Astrocyte (in vitro differentiated cells and primary cell): Measurements from ENCODE around the gene ADGRE1. TPM values are rescaled to one million over a fixed set of nuclear protein-coding genes. Genes with fewer than 3 reads are reported as not detected.

ENCODE experiments used
- DNase-seq: peaks from one replicate; pipeline ENCODE4 v3.0.0-alpha.2; 2010; ENCODE audit warnings: low read depth
- FAIRE-seq: peaks from 2 replicates; lab custom pipeline; 2011; peaks lifted over from hg19 to GRCh38; lab: Jason Lieb, UNC
- H2AFZ ChIP-seq: 2 replicates; pipeline ENCODE4 v1.6.0; 2012; ENCODE audit warnings: low read depth, low read length, inconsistent platforms
- H3K27ac ChIP-seq: 2 replicates; pipeline ENCODE4 v1.5.1; 2011; ENCODE audit warnings: low read depth, low read length, inconsistent platforms
- H3K27me3 ChIP-seq: 2 replicates; pipeline ENCODE4 v1.6.0; 2011; ENCODE audit warnings: low read length, inconsistent platforms; ENCODE audit not compliant: insufficient read depth
- H3K36me3 ChIP-seq: 2 replicates; pipeline ENCODE4 v1.5.1; 2011; ENCODE audit warnings: low read length, inconsistent platforms; ENCODE audit not compliant: insufficient read depth
- H3K4me1 ChIP-seq: 2 replicates; pipeline ENCODE4 v1.5.1; 2011; ENCODE audit warnings: low read length, inconsistent platforms; ENCODE audit not compliant: insufficient read depth
- H3K4me2 ChIP-seq: 2 replicates; pipeline ENCODE4 v1.6.0; 2012; ENCODE audit warnings: low read length, inconsistent platforms
- H3K4me3 ChIP-seq: 2 replicates; pipeline ENCODE4 v1.5.1; 2011; ENCODE audit warnings: low read depth, mild to moderate bottlenecking, low read length, inconsistent platforms; ENCODE audit not compliant: insufficient read depth
- H3K79me2 ChIP-seq: 2 replicates; pipeline ENCODE4 v1.6.0; 2012; ENCODE audit warnings: mild to moderate bottlenecking, low read length, inconsistent platforms; ENCODE audit not compliant: insufficient read depth
- H3K9ac ChIP-seq: 2 replicates; pipeline ENCODE4 v1.6.0; 2012; ENCODE audit warnings: mild to moderate bottlenecking, low read length, inconsistent platforms
- H3K9me3 ChIP-seq: 2 replicates; pipeline ENCODE4 v1.5.1; 2012; ENCODE audit warnings: low read depth, mild to moderate bottlenecking, low read length, inconsistent platforms; ENCODE audit not compliant: insufficient read depth
- H4K20me1 ChIP-seq: 2 replicates; pipeline ENCODE4 v1.6.0; 2012; ENCODE audit warnings: low read length, inconsistent platforms; ENCODE audit not compliant: insufficient read depth
- H3K27ac Mint-ChIP-seq: one replicate; pipeline ENCODE4 v1.8.0; 2021; ENCODE audit warnings: mild to moderate bottlenecking, mixed read lengths; ENCODE audit not compliant: unreplicated experiment
- H3K27me3 Mint-ChIP-seq: one replicate; pipeline ENCODE4 v1.8.0; 2021; ENCODE audit warnings: low read depth, mixed read lengths; ENCODE audit not compliant: unreplicated experiment
- H3K36me3 Mint-ChIP-seq: one replicate; pipeline ENCODE4 v1.8.0; 2021; ENCODE audit warnings: low read depth, mixed read lengths; ENCODE audit not compliant: unreplicated experiment
- H3K4me1 Mint-ChIP-seq: one replicate; pipeline ENCODE4 v1.8.0; 2021; ENCODE audit warnings: low read depth, mixed read lengths; ENCODE audit not compliant: unreplicated experiment
- H3K4me3 Mint-ChIP-seq: one replicate; pipeline ENCODE4 v1.8.0; 2021; ENCODE audit warnings: mild to moderate bottlenecking, moderate library complexity, mixed read lengths; ENCODE audit not compliant: unreplicated experiment
- H3K9me3 Mint-ChIP-seq: one replicate; pipeline ENCODE4 v1.8.0; 2021; ENCODE audit warnings: mild to moderate bottlenecking, mixed read lengths; ENCODE audit not compliant: unreplicated experiment
- CTCF ChIP-seq: IDR thresholded peaks from 2 replicates; pipeline ENCODE4 v1.5.1; 2011; ENCODE audit warnings: low read depth, mild to moderate bottlenecking, inconsistent platforms, low read length, moderate library complexity; ENCODE audit not compliant: insufficient read depth
- EZH2 ChIP-seq: IDR thresholded peaks from 2 replicates; pipeline ENCODE4 v1.6.1; 2012; ENCODE audit warnings: mild to moderate bottlenecking, low read length, inconsistent platforms; ENCODE audit not compliant: insufficient read depth
- total RNA-seq: library from RNA; stranded (reverse); gene quantifications from 2 replicates; pipeline ENCODE4 v1.2.1, GENCODE V29; 2021

Gene ADGRE1
- total RNA-seq, 1 donor from 2014 or later = not detected

DNA sequence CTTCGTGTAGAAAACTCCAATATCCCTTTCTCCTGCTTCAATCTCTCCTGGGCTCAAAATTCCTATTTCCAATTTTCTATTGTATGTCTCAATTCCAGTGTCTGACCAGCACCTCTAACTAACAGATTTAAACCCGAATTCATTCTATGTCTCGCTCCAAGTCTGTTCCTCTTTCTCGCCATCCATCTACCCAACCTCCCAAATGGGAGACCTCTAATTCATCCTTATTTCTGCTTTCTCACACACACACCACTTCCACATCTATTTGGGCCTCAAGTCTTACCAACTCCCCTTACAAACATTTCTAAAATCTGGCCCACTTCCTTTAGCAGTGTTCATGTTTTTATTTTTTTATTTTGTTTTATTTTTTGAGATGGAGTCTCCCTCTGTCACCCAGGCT, 80.6 kb downstream of the ADGRE1 start:
- Mint-ChIP-seq H3K36me3 (peaks cover 2% of the 10 kb centered on the region), H3K27me3 (no peaks in the 10 kb centered on the region), H3K4me3 (no peak overlapping the region), H3K27ac (no peak overlapping the region), H3K9me3 (peaks cover 12% of the 10 kb centered on the region), H3K4me1 (no peaks in the 10 kb centered on the region)
- no peak for FAIRE-seq
- Histone ChIP-seq H3K36me3 (no peaks in the 10 kb centered on the region), H2AFZ (no peak overlapping the region), H3K79me2 (no peaks in the 10 kb centered on the region), H3K4me2 (no peak overlapping the region), H3K27ac (no peak overlapping the region), H3K27me3 (no peaks in the 10 kb centered on the region), H3K9ac (no peak overlapping the region), H3K4me1 (no peaks in the 10 kb centered on the region), H3K4me3 (no peak overlapping the region), H3K9me3 (peaks cover 10% of the 10 kb centered on the region), H4K20me1 (no peaks in the 10 kb centered on the region)
- DNase-seq = no peak
- no peak for TF ChIP-seq CTCF
- no peak for TF ChIP-seq EZH2

DNA sequence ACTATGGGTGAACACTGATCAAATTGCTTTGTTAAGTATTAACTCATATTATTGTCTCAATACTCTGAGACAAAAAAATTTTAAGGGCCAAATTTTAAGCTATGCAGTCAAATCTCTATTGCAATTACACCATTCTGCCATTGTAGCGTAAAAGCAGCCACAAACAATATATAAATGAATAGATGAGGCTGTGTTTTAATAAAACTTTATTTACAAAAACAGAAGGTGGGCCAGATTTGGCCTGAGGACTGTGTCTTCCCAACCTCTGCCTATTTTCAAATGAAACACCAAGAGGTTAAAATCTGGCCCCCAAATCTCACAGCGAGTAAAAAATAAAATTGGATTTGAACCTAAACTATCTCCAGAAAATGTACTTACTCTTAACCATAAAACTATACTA, 82.1 kb downstream of the ADGRE1 start:
- H3K79me2 ChIP-seq = no peaks in the 10 kb centered on the region
- H3K9me3 Mint-ChIP-seq = peaks cover 22% of the 10 kb centered on the region
- no peaks in the 10 kb centered on the region for H3K27me3 Mint-ChIP-seq
- H3K4me3 Mint-ChIP-seq = no peak overlapping the region
- no peak overlapping the region for H3K27ac Mint-ChIP-seq
- TF ChIP-seq EZH2 (no peak), CTCF (no peak)
- no peaks in the 10 kb centered on the region for H3K4me1 ChIP-seq
- no peak overlapping the region for H3K4me2 ChIP-seq
- H2AFZ ChIP-seq = no peak overlapping the region
- H3K4me3 ChIP-seq = no peak overlapping the region
- no peak overlapping the region for H3K27ac ChIP-seq
- DNase-seq = no peak
- no peaks in the 10 kb centered on the region for H3K27me3 ChIP-seq
- H3K36me3 Mint-ChIP-seq = peaks cover 2% of the 10 kb centered on the region
- no peaks in the 10 kb centered on the region for H3K4me1 Mint-ChIP-seq
- H3K9me3 ChIP-seq = peaks cover 6% of the 10 kb centered on the region
- H3K36me3 ChIP-seq = no peaks in the 10 kb centered on the region
- H4K20me1 ChIP-seq = no peaks in the 10 kb centered on the region
- no peak for FAIRE-seq
- no peak overlapping the region for H3K9ac ChIP-seq

DNA sequence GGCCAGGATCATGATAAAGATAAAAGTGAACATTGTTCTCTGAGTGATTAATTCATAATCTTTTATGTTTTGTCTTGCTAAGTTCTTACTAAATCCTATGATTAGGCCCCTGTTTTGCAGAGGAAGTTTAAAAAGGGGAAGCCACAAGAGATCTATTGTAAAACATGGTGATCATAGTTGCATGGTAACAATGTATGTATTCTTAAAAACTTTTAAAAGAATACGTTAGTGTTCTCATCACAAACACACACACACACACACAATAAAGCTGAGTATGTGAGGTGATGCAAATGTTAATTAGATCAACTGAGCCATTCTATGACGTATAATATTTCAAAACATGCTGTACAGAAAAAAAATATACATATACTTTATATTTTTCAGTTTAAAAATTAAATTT, 82.6 kb downstream of the ADGRE1 start:
- no peak for TF ChIP-seq CTCF
- TF ChIP-seq EZH2 = no peak
- DNase-seq (no peak), FAIRE-seq (no peak)
- H2AFZ ChIP-seq = no peak overlapping the region
- no peaks in the 10 kb centered on the region for H3K4me1 Mint-ChIP-seq
- no peaks in the 10 kb centered on the region for H4K20me1 ChIP-seq
- H3K79me2 ChIP-seq = no peaks in the 10 kb centered on the region
- no peaks in the 10 kb centered on the region for H3K27me3 ChIP-seq
- H3K4me2 ChIP-seq = no peak overlapping the region
- no peak overlapping the region for H3K27ac ChIP-seq
- H3K4me3 Mint-ChIP-seq = no peak overlapping the region
- H3K36me3 Mint-ChIP-seq = peaks cover 2% of the 10 kb centered on the region
- no peaks in the 10 kb centered on the region for H3K27me3 Mint-ChIP-seq
- no peak overlapping the region for H3K9ac ChIP-seq
- H3K9me3 Mint-ChIP-seq = peaks cover 24% of the 10 kb centered on the region
- no peak overlapping the region for H3K4me3 ChIP-seq
- H3K4me1 ChIP-seq = no peaks in the 10 kb centered on the region
- no peak overlapping the region for H3K27ac Mint-ChIP-seq
- no peaks in the 10 kb centered on the region for H3K36me3 ChIP-seq
- peaks cover 6% of the 10 kb centered on the region for H3K9me3 ChIP-seq
